ENCODE results near the gene APEX1.
A peak's percentile ranks its signal among the peaks of the same experiment; 100 is the strongest.
"Not testable (repeated sequence)": the region's sequence is repeated elsewhere in the genome, so short reads cannot be mapped to it uniquely, and the experiment has no call there.

APEX1 gene

DNA sequence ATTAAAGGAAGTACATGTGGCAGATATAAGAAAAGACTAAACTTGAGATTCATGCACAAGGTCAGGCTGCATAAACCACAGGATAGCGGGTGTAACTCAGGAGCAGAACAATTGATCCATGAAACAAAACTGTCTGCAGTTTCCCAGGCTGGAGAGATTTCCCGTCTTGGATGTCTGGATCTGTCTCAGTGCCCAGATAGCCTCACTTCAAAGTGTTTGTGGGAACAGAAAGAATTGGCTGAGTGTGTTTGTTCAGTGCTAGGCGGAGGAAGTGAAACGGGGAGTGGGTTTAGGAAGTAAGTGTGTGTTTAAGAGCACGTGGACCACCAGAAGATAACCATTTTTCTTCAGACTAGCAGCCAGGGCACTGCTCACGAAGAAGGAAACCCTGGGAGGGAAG lies 48.9 kb downstream of the APEX1 start:
- H3K79me2 ChIP-seq (ENCODE audit: low read length), result no peaks in the 10 kb centered on the region
- H3K9ac ChIP-seq (ENCODE audit: low read length), result no peak overlapping the region
- peak overlapping the region; percentile 40; the same call in 1 of the 2 replicates for H2AFZ ChIP-seq (ENCODE audit: low read depth, low read length)
- no peaks in the 10 kb centered on the region for H3K9me3 ChIP-seq (ENCODE audit: insufficient read depth, low read length)
- peak overlapping the region; percentile 34 for H3K4me2 ChIP-seq (ENCODE audit: low read length)
- no peaks in the 10 kb centered on the region for H3K36me3 ChIP-seq (replicated peaks; ENCODE audit: low read depth, low read length)
- H3K4me1 ChIP-seq (ENCODE audit: low read length), result peaks cover 16% of the 10 kb centered on the region
- H4K20me1 ChIP-seq (ENCODE audit: insufficient read depth, low read length), result no peaks in the 10 kb centered on the region
- TF ChIP-seq EZH2phosphoT487 (IDR thresholded peaks at IDR 0.05; ENCODE audit: low read depth), result no peak
- TF ChIP-seq, protein P1, sequence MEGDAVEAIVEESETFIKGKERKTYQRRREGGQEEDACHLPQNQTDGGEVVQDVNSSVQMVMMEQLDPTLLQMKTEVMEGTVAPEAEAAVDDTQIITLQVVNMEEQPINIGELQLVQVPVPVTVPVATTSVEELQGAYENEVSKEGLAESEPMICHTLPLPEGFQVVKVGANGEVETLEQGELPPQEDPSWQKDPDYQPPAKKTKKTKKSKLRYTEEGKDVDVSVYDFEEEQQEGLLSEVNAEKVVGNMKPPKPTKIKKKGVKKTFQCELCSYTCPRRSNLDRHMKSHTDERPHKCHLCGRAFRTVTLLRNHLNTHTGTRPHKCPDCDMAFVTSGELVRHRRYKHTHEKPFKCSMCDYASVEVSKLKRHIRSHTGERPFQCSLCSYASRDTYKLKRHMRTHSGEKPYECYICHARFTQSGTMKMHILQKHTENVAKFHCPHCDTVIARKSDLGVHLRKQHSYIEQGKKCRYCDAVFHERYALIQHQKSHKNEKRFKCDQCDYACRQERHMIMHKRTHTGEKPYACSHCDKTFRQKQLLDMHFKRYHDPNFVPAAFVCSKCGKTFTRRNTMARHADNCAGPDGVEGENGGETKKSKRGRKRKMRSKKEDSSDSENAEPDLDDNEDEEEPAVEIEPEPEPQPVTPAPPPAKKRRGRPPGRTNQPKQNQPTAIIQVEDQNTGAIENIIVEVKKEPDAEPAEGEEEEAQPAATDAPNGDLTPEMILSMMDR (IDR thresholded peaks at IDR 0.05; ENCODE audit: low read depth, low read length), result no peak
- H3K27ac ChIP-seq (ENCODE audit: low read length), result no peak overlapping the region
- H3K4me3 ChIP-seq (ENCODE audit: low read length), result 0 out of 2 replicates have a peak overlapping the region, but pooled peaks have one; percentile 17
- H3K27me3 ChIP-seq (ENCODE audit: low read depth, low read length), result 0 out of 2 replicates have a peak, but pooled peaks cover 4% of the 10 kb centered on the region

DNA sequence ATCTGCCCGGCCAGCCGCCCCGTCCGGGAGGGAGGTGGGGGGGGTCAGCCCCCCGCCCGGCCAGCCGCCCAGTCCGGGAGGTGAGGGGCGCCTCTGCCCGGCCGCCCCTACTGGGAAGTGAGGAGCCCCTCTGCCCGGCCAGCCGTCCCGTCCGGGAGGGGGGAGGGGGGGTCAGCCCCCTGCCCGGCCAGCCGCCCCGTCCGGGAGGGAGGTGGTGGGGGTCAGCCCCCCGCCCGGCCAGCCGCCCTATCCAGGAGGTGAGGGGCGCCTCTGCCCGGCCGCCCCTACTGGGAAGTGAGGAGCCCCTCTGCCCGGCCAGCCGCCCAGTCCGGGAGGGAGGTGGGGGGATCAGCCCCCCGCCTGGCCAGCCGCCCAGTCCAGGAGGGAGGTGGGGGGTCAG lies 51.2 kb downstream of the APEX1 start:
- not testable (repeated sequence) for H3K4me2 ChIP-seq (ENCODE audit: low read length)

GRCh38 chr14:20506752-20507151 lies 51.7 kb downstream of the APEX1 start:
- Histone ChIP-seq H3K27me3 (ENCODE audit: low read depth, low read length) (peaks cover 18% of the 10 kb centered on the region), H3K4me1 (ENCODE audit: low read length) (peaks cover 22% of the 10 kb centered on the region)
- not testable (repeated sequence) for H2AFZ ChIP-seq (ENCODE audit: low read depth, low read length); H3K79me2 ChIP-seq (ENCODE audit: low read length); H3K4me3 ChIP-seq (ENCODE audit: low read length); H3K4me2 ChIP-seq (ENCODE audit: low read length); H3K36me3 ChIP-seq (replicated peaks; ENCODE audit: low read depth, low read length); H4K20me1 ChIP-seq (ENCODE audit: insufficient read depth, low read length); H3K9ac ChIP-seq (ENCODE audit: low read length); H3K9me3 ChIP-seq (ENCODE audit: insufficient read depth, low read length); H3K27ac ChIP-seq (ENCODE audit: low read length)

More for the DNA sequence above, 51.2 kb downstream of the APEX1 start:
- not testable (repeated sequence) for H3K9me3 ChIP-seq (ENCODE audit: insufficient read depth, low read length); H3K9ac ChIP-seq (ENCODE audit: low read length); H3K4me3 ChIP-seq (ENCODE audit: low read length); H2AFZ ChIP-seq (ENCODE audit: low read depth, low read length); H3K79me2 ChIP-seq (ENCODE audit: low read length); H3K27ac ChIP-seq (ENCODE audit: low read length); H3K36me3 ChIP-seq (replicated peaks; ENCODE audit: low read depth, low read length); H4K20me1 ChIP-seq (ENCODE audit: insufficient read depth, low read length)
- H3K4me1 ChIP-seq (ENCODE audit: low read length), result peaks cover 22% of the 10 kb centered on the region
- H3K27me3 ChIP-seq (ENCODE audit: low read depth, low read length), result peaks cover 14% of the 10 kb centered on the region
